HepG2 (cell line): ENCODE measurements around the gene ZNF740. TPM values are rescaled to one million over a fixed set of nuclear protein-coding genes. Genes with fewer than 3 reads are reported as not detected.

Experiments
- ATAC-seq: fragments of 200-7000 bp; cut with Tn5 transposase; 3 replicates; pipeline ENCODE4 v1.9.1; 2020; ENCODE audit warnings: mild to moderate bottlenecking, moderate library complexity
- BruUV-seq: library from RNA; stranded (reverse); fragments of 400-500 nt; replicated peaks from 2 replicates; lab custom pipeline; 2021; lab: Mats Ljungman, UMichigan
- CTCF ChIA-PET: fragments of 300-600 bp; formaldehyde crosslinking; extraction: SDS; loops from one replicate; lab custom pipeline; 2021; ENCODE audit warnings: low total read pairs, inconsistent platforms, low intra/inter-chr PET ratio; lab: Yijun Ruan, JAX
- POLR2A ChIA-PET: fragments of 350-600 bp; sonication (Branson Sonifier 250); formaldehyde crosslinking; loops from one replicate; lab custom pipeline; 2020; ENCODE audit warnings: antibody characterized with exemption, inconsistent platforms; lab: Yijun Ruan, JAX
- DNase-seq: peaks from one replicate; pipeline ENCODE4 v3.0.0-alpha.2; 2015; ENCODE audit warnings: low spot score
- FAIRE-seq: peaks from 3 replicates; lab custom pipeline; 2011; peaks lifted over from hg19 to GRCh38; lab: Jason Lieb, UNC
- H2AFZ ChIP-seq: one replicate; pipeline ENCODE4 v1.6.1; 2011; ENCODE audit warnings: low read length, inconsistent platforms
- H3K27ac ChIP-seq: fragments of 300-600 bp; 3 replicates; pipeline ENCODE4 v1.8.0; 2011; ENCODE audit warnings: mixed run types, mild to moderate bottlenecking, mixed read lengths, low read length, inconsistent platforms; ENCODE audit not compliant: insufficient read depth; ENCODE audit errors: extremely low read length
- H3K27me3 ChIP-seq, 2 experiments: fragments of 200-600 bp in 1 of 2; 2 replicates in 1 of 2; 3 replicates in 1 of 2; pipeline versions ENCODE4 v1.6.0 to v1.8.0; 2011; ENCODE audit warnings: low read length in 2 of 2, mild to moderate bottlenecking in 2 of 2, moderate library complexity in 2 of 2, inconsistent platforms in 1 of 2; ENCODE audit not compliant: insufficient read depth in 2 of 2, control insufficient read depth in 1 of 2
- H3K36me3 ChIP-seq, 2 experiments: fragments of 200-600 bp in 1 of 2; replicated peaks in 1 of 2; 2 replicates in 1 of 2; 3 replicates in 1 of 2; pipeline versions ENCODE4 v1.5.1 to v1.8.0; 2011; ENCODE audit warnings: low read length in 2 of 2, inconsistent platforms in 1 of 2; ENCODE audit not compliant: insufficient read depth in 2 of 2, control insufficient read depth in 1 of 2
- H3K4me1 ChIP-seq: 2 replicates; pipeline ENCODE4 v1.5.1; 2012; ENCODE audit warnings: low read length, inconsistent platforms; ENCODE audit not compliant: insufficient read depth
- H3K4me2 ChIP-seq: 2 replicates; pipeline ENCODE4 v1.6.0; 2011; ENCODE audit warnings: low read depth, low read length, inconsistent platforms
- H3K4me3 ChIP-seq, 3 experiments: fragments of 200-600 bp in 1 of 3; sonication (generic), shearing (Covaris generic) in 1 of 3; replicated peaks in 1 of 3; 2 replicates each; pipeline ENCODE4 v1.5.1; 2011 to 2016; ENCODE audit warnings: low read length in 3 of 3, inconsistent platforms in 2 of 3, low read depth in 2 of 3, mild to moderate bottlenecking in 2 of 3, control low read depth in 1 of 3, mixed read lengths in 1 of 3; ENCODE audit not compliant: insufficient read depth in 1 of 3
- H3K79me2 ChIP-seq: one replicate; pipeline ENCODE4 v1.6.1; 2011; ENCODE audit warnings: low read length, inconsistent platforms; ENCODE audit not compliant: insufficient read depth
- H3K9ac ChIP-seq: 2 replicates; pipeline ENCODE4 v1.6.0; 2011; ENCODE audit warnings: mild to moderate bottlenecking, low read depth, low read length, inconsistent platforms; ENCODE audit not compliant: insufficient read depth
- H3K9me3 ChIP-seq: 2 replicates; pipeline ENCODE4 v1.5.1; 2012; ENCODE audit warnings: mild to moderate bottlenecking, low read length
- H4K20me1 ChIP-seq: 2 replicates; pipeline ENCODE4 v1.6.0; 2011; ENCODE audit warnings: inconsistent platforms, mild to moderate bottlenecking, low read length, moderate library complexity; ENCODE audit not compliant: insufficient read depth
- BHLHE40 ChIP-seq: IDR thresholded peaks from 2 replicates; pipeline ENCODE4 v1.6.1; 2011; ENCODE audit warnings: low read length, improper control_type of control experiment
- FOXA1 ChIP-seq, 2 experiments: fragments of 450-650 bp in 1 of 2; sonication (generic) in 1 of 2; formaldehyde crosslinking in 1 of 2; IDR thresholded peaks; 2 replicates each; pipeline versions ENCODE4 v1.4.0 to v1.6.1; 2016 to 2020; ENCODE audit warnings: missing genetic modification reagents in 1 of 2
- HNRNPLL ChIP-seq: fragments of 200-400 bp; formaldehyde crosslinking; IDR thresholded peaks from 2 replicates; pipeline ENCODE4 v1.6.1; 2017; ENCODE audit warnings: mild to moderate bottlenecking, low read depth, low read length; ENCODE audit not compliant: poor library complexity, severe bottlenecking
- TAF15 ChIP-seq: fragments of 200-400 bp; formaldehyde crosslinking; IDR thresholded peaks from one replicate; pipeline ENCODE4 v1.6.1; 2018; ENCODE audit warnings: mild to moderate bottlenecking, low read depth, low read length; ENCODE audit not compliant: poor library complexity, severe bottlenecking
- ZNF335 ChIP-seq: sonication (generic); formaldehyde crosslinking; IDR thresholded peaks from 2 replicates; pipeline ENCODE4 v1.4.0; 2020; ENCODE audit warnings: missing genetic modification reagents
- ZNF33A ChIP-seq: sonication (generic); formaldehyde crosslinking; IDR thresholded peaks from 2 replicates; pipeline ENCODE4 v1.5.1; 2020; ENCODE audit warnings: missing genetic modification reagents, mild to moderate bottlenecking, moderate library complexity, borderline replicate concordance
- ZNF34 ChIP-seq: sonication (generic); formaldehyde crosslinking; IDR thresholded peaks from 2 replicates; pipeline ENCODE4 v1.4.0; 2020; ENCODE audit warnings: mild to moderate bottlenecking, missing genetic modification reagents, borderline replicate concordance
- ZNF652 ChIP-seq: IDR thresholded peaks from 2 replicates; pipeline ENCODE4 v1.6.1; 2016; ENCODE audit warnings: low read depth, borderline replicate concordance
- ZNF770 ChIP-seq: sonication (generic); formaldehyde crosslinking; IDR thresholded peaks from 2 replicates; pipeline ENCODE4 v1.5.0; 2020; ENCODE audit warnings: mild to moderate bottlenecking, missing genetic modification reagents
- WGBS: methylation state at CpG from one replicate; pipeline ENCODE4 v1.1.6; 2017; ENCODE audit warnings: low lambda C conversion rate; 5-methylcytosine and 5-hydroxymethylcytosine counted together
- in situ Hi-C: cut with HindIII; loops from 2 replicates; pipeline ENCODE4 v1.10.0; 2017; ENCODE audit warnings: low pct_unique_long_range_greater_than_20kb; ENCODE audit not compliant: extremely low pct_ligation_motif_present
- intact Hi-C: fragments of 100-400 bp; cut with micrococcal nuclease; formaldehyde crosslinking; loops from one replicate; pipeline ENCODE4 v1.10.0; 2022; ENCODE audit not compliant: unreplicated experiment
- polyA plus RNA-seq, 8 experiments: library from polyadenylated mRNA; depleted of rRNA in 3 of 8; stranded (reverse) in 7 of 8; unstranded in 1 of 8; fragments of >200 nt; fragmentation: Illumina TruSeq in 4 of 8; extraction: Trizol in 4 of 8; gene quantifications; 2 replicates each; pipeline versions ENCODE4 v1.2.1 to v1.2.3, GENCODE V29; 2011 to 2016; ENCODE audit warnings: low read depth in 4 of 8, missing spikeins in 1 of 8, mixed read lengths in 1 of 8; ENCODE audit not compliant: insufficient read depth in 1 of 8
- total RNA-seq, 5 experiments: library from RNA; depleted of rRNA; stranded (reverse); fragments of >200 nt; fragmentation: Illumina TruSeq; extraction: Trizol; gene quantifications; 2 replicates each; pipeline ENCODE4 v1.2.3, GENCODE V29; 2016; ENCODE audit warnings: low read depth in 1 of 5
- TF ChIP-seq, protein P1 (sequence below): sonication (generic); formaldehyde crosslinking; IDR thresholded peaks from 2 replicates; pipeline ENCODE4 v1.5.0; 2020; ENCODE audit warnings: missing genetic modification reagents
- TF ChIP-seq, protein P2 (sequence below): sonication (generic); formaldehyde crosslinking; IDR thresholded peaks from 2 replicates; pipeline ENCODE4 v1.4.0; 2020; ENCODE audit warnings: mild to moderate bottlenecking, missing genetic modification reagents, borderline replicate concordance
- TF ChIP-seq, protein P3 (sequence below): conservative IDR thresholded peaks from 2 replicates; pipeline ENCODE4 v1.6.1; 2018; ENCODE audit warnings: missing genetic modification reagents
- TF ChIP-seq, protein P4 (sequence below): sonication (generic); formaldehyde crosslinking; conservative IDR thresholded peaks from 2 replicates; pipeline ENCODE4 v1.4.0; 2020; ENCODE audit warnings: mild to moderate bottlenecking, missing genetic modification reagents, moderate library complexity

ZNF740 gene
- total and polyA plus RNA-seq, 2 of the 13 experiments (the other 11 are each of a cell fraction or from before 2014, with no cell fraction given): 16.9 to 19.0 TPM

DNA sequence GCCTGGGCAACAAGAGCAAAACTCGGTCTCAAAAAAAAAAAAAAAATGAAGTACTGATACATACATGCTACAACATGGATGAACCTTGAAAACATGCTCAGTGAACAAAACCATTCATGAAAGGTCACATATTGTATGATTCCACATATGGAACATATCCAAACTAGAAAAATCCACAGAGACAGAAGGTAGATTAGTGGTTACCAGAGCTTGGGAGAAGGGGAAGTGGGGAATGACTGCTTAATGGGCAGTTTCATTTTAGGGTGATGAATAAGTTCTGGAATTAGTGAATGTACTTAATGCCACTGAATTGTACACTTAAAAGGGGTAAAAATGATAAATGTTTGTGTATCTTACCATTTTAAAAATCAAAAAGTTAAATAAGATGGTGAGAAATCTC lies 23.8 kb downstream of the ZNF740 start:
- no peak overlapping the region for H3K27ac ChIP-seq
- intact Hi-C loops (no loop called here), in situ Hi-C loops (no loop called here)
- no peaks in the 10 kb centered on the region for H3K79me2 ChIP-seq
- H3K4me1 ChIP-seq: peaks cover 29% of the 10 kb centered on the region
- H3K36me3 ChIP-seq: no peaks in the 10 kb centered on the region
- H3K9me3 ChIP-seq: no peaks in the 10 kb centered on the region
- FAIRE-seq (no peak), ATAC-seq (no peak), DNase-seq (no peak)
- WGBS: 38% methylated on average over 1 of the region's 1 CpG
- no peak overlapping the region for H3K4me2 ChIP-seq
- ChIA-PET POLR2A (no interaction called here), CTCF (no interaction called here)
- peaks cover 2 to 15% of the 10 kb centered on the region in 2 experiments; a peak in 3 of 5 replicates for H3K27me3 ChIP-seq
- no peaks in the 10 kb centered on the region for H4K20me1 ChIP-seq
- H2AFZ ChIP-seq: no peak overlapping the region
- no peak overlapping the region for H3K9ac ChIP-seq
- no peak overlapping the region for H3K4me3 ChIP-seq
- BruUV-seq: no TSS peak
- TF ChIP-seq BHLHE40: no peak
- TF ChIP-seq HNRNPLL: no peak
- TF ChIP-seq, protein P1, sequence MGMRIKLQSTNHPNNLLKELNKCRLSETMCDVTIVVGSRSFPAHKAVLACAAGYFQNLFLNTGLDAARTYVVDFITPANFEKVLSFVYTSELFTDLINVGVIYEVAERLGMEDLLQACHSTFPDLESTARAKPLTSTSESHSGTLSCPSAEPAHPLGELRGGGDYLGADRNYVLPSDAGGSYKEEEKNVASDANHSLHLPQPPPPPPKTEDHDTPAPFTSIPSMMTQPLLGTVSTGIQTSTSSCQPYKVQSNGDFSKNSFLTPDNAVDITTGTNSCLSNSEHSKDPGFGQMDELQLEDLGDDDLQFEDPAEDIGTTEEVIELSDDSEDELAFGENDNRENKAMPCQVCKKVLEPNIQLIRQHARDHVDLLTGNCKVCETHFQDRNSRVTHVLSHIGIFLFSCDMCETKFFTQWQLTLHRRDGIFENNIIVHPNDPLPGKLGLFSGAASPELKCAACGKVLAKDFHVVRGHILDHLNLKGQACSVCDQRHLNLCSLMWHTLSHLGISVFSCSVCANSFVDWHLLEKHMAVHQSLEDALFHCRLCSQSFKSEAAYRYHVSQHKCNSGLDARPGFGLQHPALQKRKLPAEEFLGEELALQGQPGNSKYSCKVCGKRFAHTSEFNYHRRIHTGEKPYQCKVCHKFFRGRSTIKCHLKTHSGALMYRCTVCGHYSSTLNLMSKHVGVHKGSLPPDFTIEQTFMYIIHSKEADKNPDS: no peak
- no peak for TF ChIP-seq ZNF335 (CRISPR knock-in tag)
- TF ChIP-seq, protein P2, sequence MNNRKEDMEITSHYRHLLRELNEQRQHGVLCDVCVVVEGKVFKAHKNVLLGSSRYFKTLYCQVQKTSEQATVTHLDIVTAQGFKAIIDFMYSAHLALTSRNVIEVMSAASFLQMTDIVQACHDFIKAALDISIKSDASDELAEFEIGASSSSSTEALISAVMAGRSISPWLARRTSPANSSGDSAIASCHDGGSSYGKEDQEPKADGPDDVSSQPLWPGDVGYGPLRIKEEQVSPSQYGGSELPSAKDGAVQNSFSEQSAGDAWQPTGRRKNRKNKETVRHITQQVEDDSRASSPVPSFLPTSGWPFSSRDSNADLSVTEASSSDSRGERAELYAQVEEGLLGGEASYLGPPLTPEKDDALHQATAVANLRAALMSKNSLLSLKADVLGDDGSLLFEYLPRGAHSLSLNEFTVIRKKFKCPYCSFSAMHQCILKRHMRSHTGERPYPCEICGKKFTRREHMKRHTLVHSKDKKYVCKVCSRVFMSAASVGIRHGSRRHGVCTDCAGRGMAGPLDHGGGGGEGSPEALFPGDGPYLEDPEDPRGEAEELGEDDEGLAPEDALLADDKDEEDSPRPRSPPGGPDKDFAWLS (CRISPR knock-in tag): no peak
- no peak for TF ChIP-seq FOXA1 (IDR thresholded peaks at IDR 0.05)
- no peak for TF ChIP-seq FOXA1 (CRISPR knock-in tag; IDR thresholded peaks at IDR 0.05)
- TF ChIP-seq ZNF33A (CRISPR knock-in tag): no peak
- no peak for TF ChIP-seq ZNF770 (CRISPR knock-in tag)
- TF ChIP-seq, protein P3, sequence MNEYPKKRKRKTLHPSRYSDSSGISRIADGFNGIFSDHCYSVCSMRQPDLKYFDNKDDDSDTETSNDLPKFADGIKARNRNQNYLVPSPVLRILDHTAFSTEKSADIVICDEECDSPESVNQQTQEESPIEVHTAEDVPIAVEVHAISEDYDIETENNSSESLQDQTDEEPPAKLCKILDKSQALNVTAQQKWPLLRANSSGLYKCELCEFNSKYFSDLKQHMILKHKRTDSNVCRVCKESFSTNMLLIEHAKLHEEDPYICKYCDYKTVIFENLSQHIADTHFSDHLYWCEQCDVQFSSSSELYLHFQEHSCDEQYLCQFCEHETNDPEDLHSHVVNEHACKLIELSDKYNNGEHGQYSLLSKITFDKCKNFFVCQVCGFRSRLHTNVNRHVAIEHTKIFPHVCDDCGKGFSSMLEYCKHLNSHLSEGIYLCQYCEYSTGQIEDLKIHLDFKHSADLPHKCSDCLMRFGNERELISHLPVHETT (CRISPR knock-in tag): no peak
- TF ChIP-seq ZNF652 (CRISPR knock-in tag): no peak
- no peak for TF ChIP-seq ZNF34
- TF ChIP-seq, protein P4, sequence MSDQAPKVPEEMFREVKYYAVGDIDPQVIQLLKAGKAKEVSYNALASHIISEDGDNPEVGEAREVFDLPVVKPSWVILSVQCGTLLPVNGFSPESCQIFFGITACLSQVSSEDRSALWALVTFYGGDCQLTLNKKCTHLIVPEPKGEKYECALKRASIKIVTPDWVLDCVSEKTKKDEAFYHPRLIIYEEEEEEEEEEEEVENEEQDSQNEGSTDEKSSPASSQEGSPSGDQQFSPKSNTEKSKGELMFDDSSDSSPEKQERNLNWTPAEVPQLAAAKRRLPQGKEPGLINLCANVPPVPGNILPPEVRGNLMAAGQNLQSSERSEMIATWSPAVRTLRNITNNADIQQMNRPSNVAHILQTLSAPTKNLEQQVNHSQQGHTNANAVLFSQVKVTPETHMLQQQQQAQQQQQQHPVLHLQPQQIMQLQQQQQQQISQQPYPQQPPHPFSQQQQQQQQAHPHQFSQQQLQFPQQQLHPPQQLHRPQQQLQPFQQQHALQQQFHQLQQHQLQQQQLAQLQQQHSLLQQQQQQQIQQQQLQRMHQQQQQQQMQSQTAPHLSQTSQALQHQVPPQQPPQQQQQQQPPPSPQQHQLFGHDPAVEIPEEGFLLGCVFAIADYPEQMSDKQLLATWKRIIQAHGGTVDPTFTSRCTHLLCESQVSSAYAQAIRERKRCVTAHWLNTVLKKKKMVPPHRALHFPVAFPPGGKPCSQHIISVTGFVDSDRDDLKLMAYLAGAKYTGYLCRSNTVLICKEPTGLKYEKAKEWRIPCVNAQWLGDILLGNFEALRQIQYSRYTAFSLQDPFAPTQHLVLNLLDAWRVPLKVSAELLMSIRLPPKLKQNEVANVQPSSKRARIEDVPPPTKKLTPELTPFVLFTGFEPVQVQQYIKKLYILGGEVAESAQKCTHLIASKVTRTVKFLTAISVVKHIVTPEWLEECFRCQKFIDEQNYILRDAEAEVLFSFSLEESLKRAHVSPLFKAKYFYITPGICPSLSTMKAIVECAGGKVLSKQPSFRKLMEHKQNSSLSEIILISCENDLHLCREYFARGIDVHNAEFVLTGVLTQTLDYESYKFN (CRISPR knock-in tag): no peak
- no peak for TF ChIP-seq TAF15
